Adrenal gland (tissue), 5 donors: ENCODE data around the gene GLS.

Experiments
- CTCF ChIP-seq, 6 experiments: fragments of 450-650 bp in 4 of 6; fragments of 200-600 bp in 2 of 6; sonication (generic) in 1 of 6; IDR thresholded peaks; 1 replicate in 5 of 6; 2 replicates in 1 of 6; pipeline versions ENCODE4 v1.5.1 to v1.8.0; 2016 to 2021; ENCODE audit warnings: antibody characterized with exemption in 6 of 6, mild to moderate bottlenecking in 2 of 6, moderate library complexity in 1 of 6
- POLR2A ChIP-seq, 2 donors: fragments of 450-650 bp; IDR thresholded peaks; one replicate each; pipeline ENCODE4 v1.6.1; 2017; ENCODE audit warnings: antibody characterized with exemption in 2 of 2, mild to moderate bottlenecking in 2 of 2, moderate library complexity in 1 of 2
- donor health status: DM: no; HTN: no; CAD: no.

GRCh38 chr2:190980630-190981209 lies 100.1 kb downstream of the GLS start:
- no peak for TF ChIP-seq CTCF (IDR thresholded peaks at IDR 0.05)
- TF ChIP-seq POLR2A (IDR thresholded peaks at IDR 0.05), result no peak
